GM23338 (cell line): Measurements from ENCODE around the gene UGT1A7.

Experiments
- EZH2 ChIP-seq: fragments of 200-600 bp; sonication (generic); IDR thresholded peaks from one replicate; pipeline ENCODE4 v1.8.0; 2017; ENCODE audit warnings: antibody characterized with exemption, mild to moderate bottlenecking, low read depth; ENCODE audit not compliant: unreplicated experiment
- TF ChIP-seq, protein P1 (sequence below), 2 experiments: fragments of 200-600 bp in 1 of 2; sonication (generic) in 1 of 2; conservative IDR thresholded peaks; 2 replicates each; pipeline versions ENCODE4 v1.5.1 to v1.6.1; 2016 to 2017; ENCODE audit warnings: antibody characterized with exemption in 2 of 2, low read depth in 2 of 2, mild to moderate bottlenecking in 2 of 2, moderate library complexity in 1 of 2
- TF ChIP-seq, protein P2 (sequence below): IDR thresholded peaks from one replicate; pipeline ENCODE4 v1.6.1; 2018; ENCODE audit warnings: antibody characterized with exemption; ENCODE audit not compliant: unreplicated experiment

DNA sequence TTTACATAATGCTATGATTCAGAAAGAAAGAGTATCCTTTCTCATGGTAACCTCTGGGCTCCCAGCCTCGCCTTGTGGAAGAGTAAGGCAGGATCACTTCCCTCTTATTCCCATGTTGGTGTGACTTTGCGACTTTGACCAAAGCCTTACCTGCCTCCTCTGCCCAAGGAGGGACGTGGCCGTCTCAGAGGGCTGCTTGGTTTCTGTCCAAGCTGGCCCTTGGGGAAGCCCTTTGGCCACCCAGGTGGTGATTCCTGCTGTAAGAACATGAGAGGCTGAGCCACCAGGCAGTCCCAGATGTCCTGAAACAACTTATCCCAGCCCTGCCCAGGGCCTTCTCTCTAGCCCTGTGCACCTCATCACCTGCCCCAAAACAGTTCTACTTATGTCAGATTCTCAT, 17.0 kb downstream of the UGT1A7 start:
- TF ChIP-seq, protein P1, sequence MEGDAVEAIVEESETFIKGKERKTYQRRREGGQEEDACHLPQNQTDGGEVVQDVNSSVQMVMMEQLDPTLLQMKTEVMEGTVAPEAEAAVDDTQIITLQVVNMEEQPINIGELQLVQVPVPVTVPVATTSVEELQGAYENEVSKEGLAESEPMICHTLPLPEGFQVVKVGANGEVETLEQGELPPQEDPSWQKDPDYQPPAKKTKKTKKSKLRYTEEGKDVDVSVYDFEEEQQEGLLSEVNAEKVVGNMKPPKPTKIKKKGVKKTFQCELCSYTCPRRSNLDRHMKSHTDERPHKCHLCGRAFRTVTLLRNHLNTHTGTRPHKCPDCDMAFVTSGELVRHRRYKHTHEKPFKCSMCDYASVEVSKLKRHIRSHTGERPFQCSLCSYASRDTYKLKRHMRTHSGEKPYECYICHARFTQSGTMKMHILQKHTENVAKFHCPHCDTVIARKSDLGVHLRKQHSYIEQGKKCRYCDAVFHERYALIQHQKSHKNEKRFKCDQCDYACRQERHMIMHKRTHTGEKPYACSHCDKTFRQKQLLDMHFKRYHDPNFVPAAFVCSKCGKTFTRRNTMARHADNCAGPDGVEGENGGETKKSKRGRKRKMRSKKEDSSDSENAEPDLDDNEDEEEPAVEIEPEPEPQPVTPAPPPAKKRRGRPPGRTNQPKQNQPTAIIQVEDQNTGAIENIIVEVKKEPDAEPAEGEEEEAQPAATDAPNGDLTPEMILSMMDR (conservative IDR thresholded peaks at IDR 0.05; ENCODE audit: low read depth in 2 of 2): no peak
- no peak for TF ChIP-seq EZH2
- TF ChIP-seq, protein P2, sequence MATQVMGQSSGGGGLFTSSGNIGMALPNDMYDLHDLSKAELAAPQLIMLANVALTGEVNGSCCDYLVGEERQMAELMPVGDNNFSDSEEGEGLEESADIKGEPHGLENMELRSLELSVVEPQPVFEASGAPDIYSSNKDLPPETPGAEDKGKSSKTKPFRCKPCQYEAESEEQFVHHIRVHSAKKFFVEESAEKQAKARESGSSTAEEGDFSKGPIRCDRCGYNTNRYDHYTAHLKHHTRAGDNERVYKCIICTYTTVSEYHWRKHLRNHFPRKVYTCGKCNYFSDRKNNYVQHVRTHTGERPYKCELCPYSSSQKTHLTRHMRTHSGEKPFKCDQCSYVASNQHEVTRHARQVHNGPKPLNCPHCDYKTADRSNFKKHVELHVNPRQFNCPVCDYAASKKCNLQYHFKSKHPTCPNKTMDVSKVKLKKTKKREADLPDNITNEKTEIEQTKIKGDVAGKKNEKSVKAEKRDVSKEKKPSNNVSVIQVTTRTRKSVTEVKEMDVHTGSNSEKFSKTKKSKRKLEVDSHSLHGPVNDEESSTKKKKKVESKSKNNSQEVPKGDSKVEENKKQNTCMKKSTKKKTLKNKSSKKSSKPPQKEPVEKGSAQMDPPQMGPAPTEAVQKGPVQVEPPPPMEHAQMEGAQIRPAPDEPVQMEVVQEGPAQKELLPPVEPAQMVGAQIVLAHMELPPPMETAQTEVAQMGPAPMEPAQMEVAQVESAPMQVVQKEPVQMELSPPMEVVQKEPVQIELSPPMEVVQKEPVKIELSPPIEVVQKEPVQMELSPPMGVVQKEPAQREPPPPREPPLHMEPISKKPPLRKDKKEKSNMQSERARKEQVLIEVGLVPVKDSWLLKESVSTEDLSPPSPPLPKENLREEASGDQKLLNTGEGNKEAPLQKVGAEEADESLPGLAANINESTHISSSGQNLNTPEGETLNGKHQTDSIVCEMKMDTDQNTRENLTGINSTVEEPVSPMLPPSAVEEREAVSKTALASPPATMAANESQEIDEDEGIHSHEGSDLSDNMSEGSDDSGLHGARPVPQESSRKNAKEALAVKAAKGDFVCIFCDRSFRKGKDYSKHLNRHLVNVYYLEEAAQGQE: no peak
